GM13976 (cell line): ENCODE measurements around the gene CLRN3.

Source experiments
- DNase-seq: peaks from one replicate; pipeline ENCODE4 v3.0.0; 2012; ENCODE audit warnings: low spot score
- in situ Hi-C: fragments of 300-500 bp; cut with MboI; formaldehyde crosslinking; loops from one replicate; pipeline ENCODE4 v1.12.0; 2022; ENCODE audit warnings: low sequenced_read_pairs, mixed read lengths, inconsistent platforms; ENCODE audit not compliant: unreplicated experiment
- TF ChIP-seq, protein P1 (sequence below): IDR thresholded peaks from 2 replicates; pipeline ENCODE4 v1.5.1; 2012; ENCODE audit warnings: borderline replicate concordance, mild to moderate bottlenecking; ENCODE audit not compliant: insufficient read depth; ENCODE audit errors: extremely low read depth, missing control alignments, control extremely low read depth

Gene CLRN3

DNA sequence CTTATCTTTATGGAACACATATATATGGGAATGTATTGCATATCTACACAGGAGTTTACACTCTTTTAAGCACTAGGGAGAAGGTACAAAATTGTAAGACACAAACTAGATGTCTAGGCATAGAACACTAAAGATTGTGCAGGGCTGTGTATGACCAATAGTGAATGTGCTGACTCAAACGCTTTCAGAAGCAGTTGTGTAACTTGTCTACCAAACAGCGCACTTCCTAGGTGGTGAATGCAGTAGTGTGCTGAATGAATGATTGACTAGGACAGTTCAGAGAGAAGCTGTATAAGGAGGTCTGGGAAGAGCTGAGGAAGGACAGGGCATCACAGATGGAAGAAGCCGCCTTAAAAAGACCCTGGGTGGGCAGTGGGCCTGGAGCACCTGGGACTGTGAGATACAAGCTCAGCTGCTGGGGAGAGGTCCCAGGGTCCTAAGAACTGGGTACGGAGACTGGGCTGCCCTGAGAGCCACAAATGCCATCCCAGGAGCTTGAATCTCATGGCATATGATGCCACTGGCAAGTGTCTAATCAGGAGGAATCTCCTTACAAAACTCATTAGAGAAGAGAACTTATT, 14.2 kb downstream of the CLRN3 start:
- in situ Hi-C loops = no loop called here
- DNase-seq = no peak
- TF ChIP-seq, protein P1, sequence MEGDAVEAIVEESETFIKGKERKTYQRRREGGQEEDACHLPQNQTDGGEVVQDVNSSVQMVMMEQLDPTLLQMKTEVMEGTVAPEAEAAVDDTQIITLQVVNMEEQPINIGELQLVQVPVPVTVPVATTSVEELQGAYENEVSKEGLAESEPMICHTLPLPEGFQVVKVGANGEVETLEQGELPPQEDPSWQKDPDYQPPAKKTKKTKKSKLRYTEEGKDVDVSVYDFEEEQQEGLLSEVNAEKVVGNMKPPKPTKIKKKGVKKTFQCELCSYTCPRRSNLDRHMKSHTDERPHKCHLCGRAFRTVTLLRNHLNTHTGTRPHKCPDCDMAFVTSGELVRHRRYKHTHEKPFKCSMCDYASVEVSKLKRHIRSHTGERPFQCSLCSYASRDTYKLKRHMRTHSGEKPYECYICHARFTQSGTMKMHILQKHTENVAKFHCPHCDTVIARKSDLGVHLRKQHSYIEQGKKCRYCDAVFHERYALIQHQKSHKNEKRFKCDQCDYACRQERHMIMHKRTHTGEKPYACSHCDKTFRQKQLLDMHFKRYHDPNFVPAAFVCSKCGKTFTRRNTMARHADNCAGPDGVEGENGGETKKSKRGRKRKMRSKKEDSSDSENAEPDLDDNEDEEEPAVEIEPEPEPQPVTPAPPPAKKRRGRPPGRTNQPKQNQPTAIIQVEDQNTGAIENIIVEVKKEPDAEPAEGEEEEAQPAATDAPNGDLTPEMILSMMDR = no peak

DNA sequence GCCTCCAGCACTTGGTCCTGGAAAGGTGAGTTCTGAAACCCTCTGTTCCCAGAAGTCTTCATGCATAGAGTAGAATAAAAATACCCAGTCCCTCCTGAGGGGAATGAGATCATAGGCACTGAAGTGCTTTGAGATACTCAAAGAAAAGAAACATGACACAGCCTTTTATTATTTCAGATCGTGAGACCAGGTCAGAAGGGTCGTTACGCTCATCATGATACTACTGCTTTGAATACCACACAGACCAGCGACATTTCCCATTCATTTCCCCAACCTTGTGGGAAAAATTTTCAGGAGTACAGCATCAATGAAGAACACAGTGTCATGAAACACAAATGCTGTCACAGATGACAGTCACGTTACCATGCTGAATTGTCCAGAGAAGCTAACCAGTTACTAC, 15.0 kb downstream of the CLRN3 start:
- TF ChIP-seq, protein P1 = no peak
- in situ Hi-C loops = no loop called here
- no peak for DNase-seq

- TF ChIP-seq, protein P1 = no peak
- no peak for DNase-seq
- in situ Hi-C loops = no loop called here
Measured at GRCh38 chr10:127877116-127877515, 15.6 kb downstream of the CLRN3 start.

DNA sequence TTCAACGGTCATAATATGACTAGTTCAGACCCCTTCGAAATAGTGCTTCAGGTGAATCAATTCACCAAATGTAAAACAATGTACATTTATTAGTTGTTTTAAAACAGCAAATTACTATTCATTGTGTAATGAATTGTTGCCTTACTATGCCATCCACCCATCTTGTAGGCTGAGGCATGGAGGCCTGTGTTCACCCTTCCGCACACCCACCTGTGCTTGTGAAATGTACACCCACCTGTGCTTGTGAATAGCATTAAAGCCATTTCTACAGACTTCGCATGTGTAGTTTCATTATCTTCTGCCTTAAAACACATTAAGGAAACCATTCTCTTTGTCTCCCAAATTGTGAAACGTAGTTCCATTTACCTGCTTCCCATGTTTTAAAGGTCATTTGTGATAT, 16.8 kb downstream of the CLRN3 start:
- in situ Hi-C loops = no loop called here
- TF ChIP-seq, protein P1 = no peak
- DNase-seq = no peak

DNA sequence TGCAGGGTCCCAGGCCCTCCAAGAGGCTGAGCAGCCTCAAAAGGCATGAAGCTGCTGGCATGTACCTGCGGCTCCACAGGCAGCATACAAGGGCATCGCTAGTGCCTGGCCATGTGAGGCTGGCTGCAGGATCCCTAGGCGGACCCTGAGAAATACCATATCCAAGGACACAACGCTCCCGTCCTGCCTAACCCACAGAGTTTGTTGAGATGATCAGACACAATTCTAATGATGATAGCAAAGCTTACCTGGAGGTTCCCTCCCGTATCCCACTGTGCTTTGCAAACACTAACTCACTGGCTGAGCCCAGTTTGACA, 17.3 kb downstream of the CLRN3 start:
- in situ Hi-C loops = no loop called here
- DNase-seq = no peak
- TF ChIP-seq, protein P1 = no peak

DNA sequence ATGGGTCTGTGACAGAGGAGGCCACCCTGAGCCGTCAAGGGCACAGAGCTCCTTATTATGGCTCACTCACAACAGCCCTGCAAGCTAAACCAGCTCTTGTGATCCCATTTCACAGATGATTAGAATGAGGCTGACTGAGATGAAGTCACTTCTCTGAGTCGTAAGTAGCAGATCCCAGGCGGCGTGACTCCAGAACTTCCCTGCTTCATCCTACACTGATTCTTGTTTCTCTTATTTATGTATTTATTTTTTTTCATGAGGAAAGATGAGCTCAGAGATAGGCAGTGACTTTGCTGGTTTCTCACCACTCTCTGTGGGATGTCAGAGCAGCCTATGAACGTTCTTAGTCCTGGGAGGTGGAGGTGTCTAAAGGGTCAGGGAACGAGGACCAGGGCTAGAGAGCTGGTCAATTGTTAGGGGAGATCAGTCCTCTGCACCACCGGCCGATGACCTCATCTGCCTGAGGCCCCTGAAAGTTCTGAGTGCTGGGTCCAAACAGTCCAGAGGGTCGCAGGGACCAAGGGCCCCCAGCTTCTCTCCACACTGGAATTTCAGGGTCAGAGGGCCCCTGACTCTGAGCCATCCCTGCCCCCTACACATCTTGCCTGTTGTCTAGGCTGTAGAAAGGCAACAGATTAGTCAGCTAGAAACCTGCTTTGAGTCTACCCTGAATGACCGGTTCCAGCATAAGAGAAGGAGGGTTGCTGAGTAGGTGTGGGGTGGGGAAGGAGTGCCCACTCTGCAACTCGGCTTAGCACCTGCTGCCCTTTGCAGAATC, 17.9 kb downstream of the CLRN3 start:
- DNase-seq = no peak
- TF ChIP-seq, protein P1 = no peak
- in situ Hi-C loops = no loop called here
